Activated CD4-positive, alpha-beta T cell treated with anti-CD3 and anti-CD28 coated beads for 4 hours (primary cell): Measurements from ENCODE around the gene BAIAP2.
"Not testable (repeated sequence)": the region's sequence is repeated elsewhere in the genome, so short reads cannot be mapped to it uniquely, and the experiment has no call there.

Source experiments
- DNase-seq, 2 donors: peaks; one replicate each; pipeline ENCODE4 v3.0.0-alpha.2; 2020

The BAIAP2 gene

DNA sequence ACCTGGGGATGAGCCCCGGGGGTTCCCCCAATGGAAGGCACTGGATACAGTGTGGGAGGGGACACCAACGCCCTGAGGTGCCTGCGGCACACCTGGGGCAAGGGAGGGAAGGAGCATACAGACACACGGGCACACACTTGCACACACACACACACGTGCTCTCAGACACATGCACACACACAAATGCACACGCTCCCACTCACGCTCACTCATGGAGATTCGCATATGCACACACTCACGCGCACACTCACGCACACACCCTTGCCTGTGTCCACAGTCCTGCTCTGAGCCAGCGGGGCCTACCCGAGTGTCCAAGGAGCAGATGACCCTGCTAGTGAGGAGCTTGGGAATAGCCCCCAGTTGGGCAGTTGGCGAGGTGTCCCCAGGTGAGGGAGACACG, 113.6 kb downstream of the BAIAP2 start:
- no peak for DNase-seq

DNA sequence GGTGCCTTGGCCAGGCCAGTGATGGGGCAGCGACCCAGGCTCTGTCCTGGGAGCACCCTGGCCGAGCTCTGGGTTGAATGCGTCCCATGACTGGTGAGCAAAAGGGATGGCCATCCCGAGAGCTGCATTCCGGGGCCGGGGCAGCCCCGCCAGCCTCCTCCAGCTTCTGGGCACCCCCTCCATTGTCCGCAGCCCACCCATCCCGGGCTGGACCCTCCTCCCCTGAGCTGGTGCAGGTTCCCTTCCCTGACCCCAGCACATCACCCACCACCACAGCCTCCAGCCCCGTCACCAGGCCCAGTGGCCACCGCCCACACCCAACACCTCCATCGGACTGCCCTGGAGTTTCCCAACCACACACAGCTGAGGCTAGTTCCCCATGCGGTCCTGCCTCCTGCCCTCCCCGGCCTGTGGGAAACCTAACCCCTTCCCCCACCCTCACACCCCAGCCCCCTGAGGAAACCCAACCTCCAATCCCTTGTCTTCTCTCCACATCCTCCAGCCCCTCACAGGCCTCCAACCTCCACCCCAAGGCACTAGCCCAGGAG, 114.1 kb downstream of the BAIAP2 start:
- no peak for DNase-seq

DNA sequence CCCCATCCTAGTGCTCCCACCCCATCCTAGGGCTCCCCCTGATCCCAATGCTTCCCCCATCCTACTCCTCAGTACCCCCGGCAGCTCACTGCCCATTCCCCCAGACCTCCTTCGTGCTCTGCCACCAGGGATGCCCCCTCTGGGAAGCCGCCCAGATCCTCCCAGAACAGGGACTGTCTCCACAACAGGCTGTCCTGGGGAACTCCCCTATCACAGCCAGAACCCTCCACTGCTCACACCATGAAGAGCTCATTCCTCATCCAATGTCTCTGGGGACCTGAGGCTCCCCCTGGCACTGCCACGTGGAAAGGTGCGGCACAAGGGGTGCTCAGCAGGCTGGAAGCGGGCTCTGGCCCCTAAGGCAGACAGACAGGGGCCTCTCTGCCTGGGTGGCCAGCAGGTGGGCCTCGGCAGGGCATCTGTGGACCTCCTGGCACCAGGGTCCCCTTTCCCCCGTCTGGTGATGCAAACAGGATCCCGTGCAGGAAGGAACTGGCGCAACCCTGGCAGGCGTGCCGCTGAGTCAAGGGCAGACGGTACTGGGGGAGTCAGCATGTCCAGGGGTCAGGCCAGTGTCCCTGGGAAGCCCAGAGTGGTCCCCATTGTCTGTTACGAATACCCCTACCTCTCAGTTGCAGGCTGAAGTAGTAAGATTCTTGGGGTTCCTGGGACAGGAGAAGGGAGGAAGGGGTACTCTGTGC, 115.6 kb downstream of the BAIAP2 start:
- no peak for DNase-seq

DNA sequence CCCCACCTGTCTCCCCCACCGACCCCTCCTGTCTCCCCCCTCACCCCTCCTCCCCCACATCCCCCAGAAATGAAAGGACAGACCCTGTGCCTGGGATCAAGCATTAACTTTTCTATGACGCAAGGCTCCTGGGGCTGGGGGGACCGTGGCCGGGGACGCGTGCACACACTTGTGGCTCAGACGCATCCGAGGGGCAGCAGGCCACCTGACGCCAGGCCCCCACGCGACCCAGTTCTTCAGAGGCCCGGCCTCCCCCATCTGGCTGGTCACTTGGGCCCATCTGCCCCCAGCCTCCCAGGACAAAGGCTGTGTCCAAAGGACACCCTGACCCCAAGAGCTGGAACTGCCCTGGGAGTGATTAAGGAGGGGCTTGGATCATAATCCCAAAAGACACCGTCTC, 116.3 kb downstream of the BAIAP2 start:
- DNase-seq: no peak

DNA sequence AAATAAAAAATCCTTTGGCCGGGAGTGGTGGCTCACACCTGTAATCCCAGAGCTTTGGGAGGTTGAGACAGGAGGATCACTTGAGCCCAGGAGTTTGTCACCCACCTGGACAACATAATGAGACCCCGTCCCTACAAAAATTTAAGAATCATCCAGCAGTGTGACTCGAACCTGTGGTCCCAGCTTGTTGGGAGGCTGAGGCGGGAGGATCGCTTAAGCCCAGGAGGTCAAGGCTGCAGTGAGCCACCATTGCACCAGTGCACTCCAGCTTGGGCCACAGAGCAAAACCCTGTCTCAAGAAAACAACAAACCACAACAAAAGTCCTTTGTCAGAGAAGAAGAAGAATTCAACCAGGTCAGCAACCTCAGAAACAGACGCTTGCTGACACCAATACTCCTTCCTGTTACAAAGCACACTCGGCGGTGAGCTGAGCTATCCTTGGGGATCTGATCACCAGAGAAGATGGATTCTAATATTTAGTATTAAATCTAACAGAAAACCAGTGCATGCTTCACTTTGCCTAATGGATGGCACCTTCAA, 117.4 kb downstream of the BAIAP2 start:
- DNase-seq: no peak

DNA sequence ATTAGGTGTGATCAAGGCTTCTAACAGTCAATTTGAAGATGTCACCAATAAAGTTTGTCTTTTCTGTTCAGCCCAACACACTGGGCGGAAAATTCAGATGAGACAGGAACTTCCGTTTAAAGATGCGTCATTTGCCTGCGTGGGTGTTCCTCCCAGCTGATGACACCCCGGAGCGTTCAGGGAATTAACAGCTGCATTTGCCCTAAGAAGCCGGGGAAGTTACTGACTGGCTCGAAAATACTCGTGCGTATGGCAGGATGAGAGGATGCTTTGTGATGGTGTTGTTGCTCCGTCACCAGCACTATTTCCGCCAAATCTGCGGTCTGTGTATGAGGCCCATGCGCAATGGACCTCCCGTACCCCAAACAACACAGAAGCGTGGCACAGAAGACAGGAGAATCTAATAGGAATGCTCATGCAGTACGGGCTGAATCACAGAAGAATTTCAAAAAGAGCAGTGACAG, 118.4 kb downstream of the BAIAP2 start:
- peak; percentile 14 to 34 for DNase-seq

DNA sequence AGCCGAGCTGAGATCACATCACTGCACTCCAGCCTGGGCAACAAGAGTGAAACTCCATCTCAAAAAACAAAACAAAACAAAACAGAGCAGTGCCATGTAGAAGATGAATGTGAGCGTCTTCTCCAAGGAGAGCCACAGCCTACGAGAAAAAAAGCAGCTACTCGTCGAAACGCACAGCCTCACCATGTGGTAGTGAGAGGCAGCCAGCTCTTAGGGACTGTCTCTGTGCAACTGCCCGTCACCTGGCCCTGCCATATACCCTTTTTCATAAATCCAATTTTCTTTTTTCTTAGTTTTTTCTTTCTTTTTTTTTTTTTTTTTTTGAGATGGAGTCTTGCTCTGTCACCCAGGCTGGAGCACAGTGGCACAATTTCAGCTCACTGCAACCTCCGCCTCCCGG, 119.1 kb downstream of the BAIAP2 start:
- not testable (repeated sequence) for DNase-seq

DNA sequence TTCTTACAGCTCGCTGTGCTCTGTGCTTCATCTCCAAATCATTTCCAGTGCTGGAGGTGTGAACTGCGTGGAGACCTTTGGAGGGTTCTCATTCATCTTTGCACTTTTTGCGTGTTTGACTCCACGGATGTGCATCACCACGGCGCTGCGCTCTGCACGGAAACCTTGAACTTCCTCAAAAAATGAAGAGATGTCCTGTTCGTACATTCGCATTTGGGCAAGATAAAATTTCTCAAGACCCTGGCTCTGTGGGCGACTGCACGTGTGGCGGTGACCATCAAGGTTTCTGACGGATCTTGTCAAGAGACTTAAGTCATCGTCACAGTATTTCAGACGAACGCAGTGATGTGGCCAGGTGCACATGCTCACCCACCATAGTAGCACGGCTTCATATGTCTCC, 120.0 kb downstream of the BAIAP2 start:
- no peak for DNase-seq

DNA sequence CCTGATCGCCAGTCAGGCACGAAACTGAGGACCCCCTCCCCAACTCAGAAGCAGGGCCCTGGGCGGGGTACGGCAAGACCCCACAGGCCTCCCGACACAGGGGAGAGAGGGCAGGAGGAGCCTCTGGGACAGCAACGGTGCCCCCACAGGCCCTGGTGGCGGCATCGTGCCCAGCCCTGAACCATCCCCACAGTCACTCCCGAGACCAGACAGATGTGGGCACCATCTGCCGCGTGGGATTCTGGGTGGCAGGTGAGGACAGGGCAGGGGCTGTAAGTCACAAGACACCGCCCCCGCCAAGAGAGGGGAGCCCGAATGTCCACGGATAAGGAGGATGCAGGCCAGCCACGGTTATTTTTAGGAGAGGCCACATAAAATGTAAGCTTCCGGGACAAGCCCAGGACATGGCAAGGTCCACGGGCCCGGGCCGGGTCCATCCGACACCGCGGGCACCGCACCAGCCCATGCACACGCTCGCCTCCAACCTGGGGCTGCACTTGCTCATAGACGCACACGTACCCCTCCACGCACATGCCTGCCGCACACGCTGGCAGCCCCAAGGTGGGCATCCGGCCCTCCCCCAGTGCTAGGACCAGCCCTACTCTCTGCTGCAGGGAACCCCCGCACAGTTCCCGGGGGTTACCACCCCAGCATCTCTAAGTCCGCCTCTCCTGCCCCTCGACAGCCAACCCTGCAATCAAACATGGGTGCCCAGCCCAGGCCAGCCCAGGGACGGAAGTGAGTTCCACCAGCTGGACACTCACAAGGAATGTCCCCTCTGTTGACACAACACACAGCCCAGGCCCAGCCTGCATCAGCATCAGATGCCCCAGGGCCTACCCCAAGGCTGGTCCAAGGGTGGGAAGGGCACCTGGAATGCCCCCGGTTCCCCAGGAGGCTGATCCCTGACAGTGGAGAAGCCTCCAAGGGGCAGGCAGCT, 122.2 kb downstream of the BAIAP2 start:
- DNase-seq: no peak

DNA sequence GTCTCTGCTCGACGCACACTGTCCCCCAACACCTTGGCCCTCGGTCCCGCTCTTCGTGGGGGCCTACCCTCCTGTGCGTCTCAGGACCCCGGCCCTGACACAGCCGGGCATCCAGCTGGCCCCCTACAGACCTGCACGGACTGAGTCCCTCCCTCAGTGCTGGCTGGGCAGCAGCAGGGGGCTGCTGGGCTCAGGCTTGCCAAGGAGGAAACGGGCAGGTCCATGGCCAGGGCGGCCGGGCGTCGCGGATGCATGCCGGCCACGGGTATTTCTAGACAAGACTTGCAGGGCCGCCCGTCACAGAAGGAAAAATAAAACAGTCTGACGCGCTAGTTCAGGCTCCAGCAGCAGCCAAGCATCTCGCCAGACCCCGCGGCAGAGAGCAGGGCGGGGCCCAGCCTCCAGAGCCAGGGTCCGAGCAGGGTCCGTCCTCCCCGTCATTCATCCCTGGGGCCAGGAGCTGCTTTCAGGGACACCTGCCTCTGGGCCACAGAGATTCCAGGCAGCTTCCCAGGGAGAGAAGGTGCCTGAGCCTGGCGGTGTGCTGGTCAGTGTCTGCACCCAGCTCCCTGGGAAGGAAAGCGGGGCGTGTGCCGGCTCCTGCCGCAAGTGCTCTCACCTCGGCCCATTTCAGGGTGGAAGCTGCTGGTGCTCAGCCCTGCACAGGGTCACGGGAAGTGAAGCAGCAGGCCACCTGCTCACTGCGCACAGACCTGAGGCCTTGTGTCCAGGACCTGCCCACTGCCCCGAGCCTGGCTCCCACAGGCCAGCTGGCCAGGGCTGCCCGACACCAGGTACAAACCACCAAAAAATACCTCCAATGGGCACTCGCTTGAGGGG, 123.1 kb downstream of the BAIAP2 start:
- no peak for DNase-seq

DNA sequence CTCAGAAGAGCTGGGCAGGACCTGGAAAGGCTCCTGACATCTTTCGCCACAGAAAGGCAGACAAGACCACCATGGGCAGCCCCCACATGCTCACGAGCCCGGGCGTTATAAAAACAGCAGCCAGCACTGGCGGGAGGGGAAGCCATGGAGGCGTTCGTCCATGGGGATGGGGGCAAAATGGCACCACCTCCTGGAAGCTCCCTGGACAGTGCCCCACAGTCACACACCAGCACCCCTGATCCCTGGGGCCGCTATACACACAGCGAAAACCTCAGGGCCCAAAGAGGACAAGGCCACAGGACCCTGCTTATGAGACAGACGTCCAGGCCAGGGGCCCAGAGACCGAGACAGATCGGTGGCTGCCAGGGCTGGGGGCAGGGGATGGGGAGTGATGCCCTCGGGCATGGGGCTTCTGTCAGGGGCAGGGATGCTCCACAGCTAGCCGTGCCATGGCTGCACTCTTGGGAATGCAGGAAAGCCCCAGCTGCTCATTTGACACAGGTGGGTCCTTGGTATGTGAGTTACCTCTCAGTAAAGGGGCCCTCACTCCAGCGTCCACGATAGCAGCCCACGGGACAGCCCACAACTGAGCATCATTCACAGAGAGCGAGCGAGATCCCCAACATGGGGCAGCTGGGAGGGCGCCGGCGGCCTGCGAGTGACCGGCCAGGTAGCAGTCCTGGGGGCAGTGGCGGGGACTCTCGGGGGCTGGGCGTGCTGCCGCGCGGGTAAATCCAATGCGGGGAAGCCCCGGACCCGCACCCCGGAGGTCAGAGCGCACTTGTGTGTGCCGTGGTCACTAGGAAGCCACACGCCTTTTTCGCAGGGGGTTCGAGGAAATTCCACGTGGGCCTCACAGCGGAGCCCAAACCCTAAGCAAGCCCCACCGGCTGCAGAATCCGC, 124.0 kb downstream of the BAIAP2 start:
- DNase-seq: no peak

DNA sequence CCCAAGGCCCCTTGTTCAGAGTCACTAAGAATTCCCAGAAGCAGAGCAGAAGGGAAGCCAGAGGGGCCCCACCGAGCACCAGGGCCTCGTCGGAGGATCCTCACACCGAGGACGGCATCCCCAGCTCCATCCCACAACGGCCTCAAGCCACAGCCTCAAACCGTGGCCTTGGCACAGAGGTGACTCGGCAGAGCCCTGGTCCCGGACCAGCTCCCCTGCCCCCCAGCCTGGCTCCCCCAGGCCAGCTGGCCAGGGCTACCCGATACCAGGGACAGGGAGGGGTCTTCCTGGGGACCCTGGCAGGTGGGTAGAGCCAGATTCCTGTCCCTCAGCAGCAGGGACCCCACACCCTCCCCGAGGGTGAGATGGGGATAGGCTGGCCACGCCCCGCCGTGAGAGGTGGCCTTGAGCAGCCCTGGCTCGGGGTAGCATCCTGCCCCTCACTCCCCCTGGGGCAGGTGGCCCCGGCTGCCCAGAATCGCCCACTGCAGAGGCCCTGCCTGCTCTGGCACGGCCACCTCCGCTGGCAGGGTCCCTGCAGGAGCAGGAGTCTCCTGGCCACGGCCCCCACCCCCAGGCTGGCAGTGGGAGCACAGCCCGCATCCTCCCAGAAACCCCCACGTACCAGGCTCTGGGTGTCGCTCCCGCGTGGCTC, 124.8 kb downstream of the BAIAP2 start:
- no peak for DNase-seq

DNA sequence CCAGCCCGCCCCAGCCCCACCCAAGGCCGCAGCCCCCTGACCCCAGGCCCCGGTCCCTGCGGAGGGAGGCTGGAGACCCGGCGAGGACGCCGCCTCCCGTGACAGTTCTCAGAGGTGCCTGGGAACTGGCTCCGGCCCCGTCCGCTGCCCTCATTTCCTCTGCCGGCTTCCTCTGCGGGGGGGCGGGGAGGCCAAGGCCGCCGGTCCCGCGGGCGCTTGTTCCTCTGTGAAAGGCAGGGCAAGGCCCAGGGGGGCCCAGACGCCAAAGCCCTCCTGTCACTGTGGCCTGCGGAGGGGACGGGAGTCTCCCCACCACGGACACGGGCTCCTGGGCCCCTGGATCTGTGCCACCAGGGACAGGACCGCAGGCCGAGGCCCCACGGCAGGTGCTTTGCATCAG, 125.4 kb downstream of the BAIAP2 start:
- DNase-seq: no peak

DNA sequence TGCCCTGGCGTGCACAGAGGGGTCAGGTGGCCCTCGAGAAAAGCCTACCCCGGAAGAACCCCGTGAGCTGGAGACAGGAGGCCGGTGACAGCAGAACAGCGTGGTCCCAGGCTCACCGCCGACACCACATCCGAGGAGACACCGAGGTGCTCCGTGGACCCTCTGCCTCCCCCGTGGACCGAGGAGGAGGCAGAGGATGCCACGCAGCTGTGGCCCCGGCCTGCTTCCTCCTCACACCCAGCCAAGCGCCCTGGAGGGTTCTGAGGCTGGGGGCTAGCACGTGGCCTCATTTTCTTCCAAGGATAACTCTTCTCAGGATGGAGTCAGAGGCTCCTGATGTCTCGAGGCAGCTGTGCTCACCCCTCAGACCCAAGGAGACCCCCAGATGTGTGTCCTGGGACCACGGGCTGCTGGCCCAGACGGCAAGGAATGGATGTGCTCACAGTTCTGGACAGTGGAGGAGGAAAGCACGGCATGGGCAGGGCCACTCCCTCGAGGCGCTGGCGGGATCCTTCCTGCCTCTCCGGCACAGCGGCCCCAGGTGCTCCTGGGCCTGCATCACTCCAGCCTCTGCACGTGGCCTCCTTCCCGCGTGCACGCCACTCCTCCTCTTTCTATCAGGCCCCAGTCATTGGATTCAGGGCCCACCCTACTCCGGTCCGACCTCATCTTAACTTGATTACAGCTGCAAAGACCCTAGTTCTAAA, 125.9 kb downstream of the BAIAP2 start:
- no peak for DNase-seq

DNA sequence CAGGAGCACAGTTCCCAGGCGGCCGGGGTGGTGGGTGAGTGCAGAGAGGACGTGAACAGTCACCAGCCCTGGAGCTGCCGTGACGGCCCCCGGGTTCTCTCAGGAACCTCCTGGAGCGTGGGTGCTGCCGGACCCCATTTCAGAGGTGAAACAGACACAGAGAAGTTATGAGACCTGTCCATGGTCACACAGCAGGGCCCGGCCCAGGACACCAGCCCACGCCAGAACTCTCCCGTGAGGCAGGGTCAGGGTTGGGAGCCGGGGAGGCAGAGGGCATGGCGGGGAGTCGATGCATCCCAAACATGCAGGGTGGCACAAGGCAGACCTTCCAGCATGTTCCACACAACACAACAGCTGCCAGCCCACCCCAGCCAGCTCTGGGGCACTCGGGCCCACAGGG, 126.6 kb downstream of the BAIAP2 start:
- no peak for DNase-seq

DNA sequence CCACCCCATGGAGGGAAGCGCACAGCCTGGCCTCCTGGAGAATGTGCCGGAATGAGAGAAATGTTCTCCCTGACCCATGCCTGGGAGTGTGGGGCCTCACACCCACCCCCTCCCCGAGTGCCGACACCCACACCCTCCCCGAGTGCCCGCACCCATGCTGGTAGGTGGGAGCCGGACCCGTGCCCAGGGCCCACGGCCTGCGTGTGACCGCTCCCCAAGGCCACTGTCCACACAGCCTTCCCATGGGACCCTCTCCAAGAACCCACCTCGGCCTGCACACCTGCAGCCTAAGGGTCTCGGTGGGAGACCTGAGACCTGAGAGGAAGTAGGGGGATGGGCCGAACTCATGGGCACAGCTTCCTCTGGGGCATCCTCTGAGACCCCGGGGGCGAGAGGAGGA, 127.0 kb downstream of the BAIAP2 start:
- DNase-seq: no peak

DNA sequence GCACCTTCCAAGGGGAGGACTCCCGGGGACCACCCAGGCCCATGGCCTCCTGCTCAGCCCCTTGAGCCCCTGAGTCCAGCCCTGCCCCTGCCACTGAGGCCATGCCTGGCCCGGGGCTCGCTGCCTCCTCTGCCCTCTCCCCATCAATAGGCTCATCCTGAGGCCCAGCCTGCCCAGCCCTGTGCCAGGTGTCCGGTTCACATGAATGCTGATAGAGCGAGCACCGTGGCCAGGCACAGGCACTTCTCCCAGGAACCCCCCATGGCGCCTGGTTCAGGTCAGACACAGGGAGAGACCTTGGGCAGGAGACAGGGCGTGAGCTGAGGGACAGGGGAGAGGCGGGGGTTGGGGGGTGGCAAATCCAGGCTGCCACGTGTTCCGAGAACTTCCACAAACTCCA, 127.5 kb downstream of the BAIAP2 start:
- DNase-seq: no peak

DNA sequence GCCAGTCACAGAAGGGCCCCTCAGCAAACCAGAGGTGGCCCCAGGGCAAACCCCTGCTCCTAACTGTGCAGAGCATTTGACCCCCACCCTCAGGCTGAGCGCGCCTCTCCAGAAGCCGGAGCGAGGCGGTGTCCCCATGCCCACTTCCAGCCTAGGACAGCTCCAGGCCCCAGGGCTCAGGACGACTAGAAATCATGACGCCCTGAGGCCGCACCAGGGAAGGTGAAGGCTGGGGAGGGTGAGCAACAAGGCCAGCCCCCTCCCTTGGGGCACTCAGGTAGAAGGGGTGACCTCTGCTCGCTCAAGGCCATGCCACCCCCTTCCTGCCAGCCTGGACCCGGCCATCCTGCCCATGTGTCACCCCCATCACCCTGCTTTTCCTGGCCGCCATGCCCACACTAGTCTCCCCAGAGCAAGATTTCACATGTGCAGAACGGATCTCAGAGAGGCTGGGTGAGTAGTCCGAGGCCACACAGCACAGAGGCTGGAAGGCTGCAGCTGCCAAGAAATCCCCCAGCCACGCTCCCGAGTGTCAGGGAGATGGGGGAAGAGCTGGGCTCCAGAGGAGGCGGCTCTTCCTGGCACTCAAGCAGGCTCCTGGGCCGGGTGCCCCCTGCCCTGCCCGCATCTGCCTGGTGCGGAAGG, 128.2 kb downstream of the BAIAP2 start:
- no peak for DNase-seq

DNA sequence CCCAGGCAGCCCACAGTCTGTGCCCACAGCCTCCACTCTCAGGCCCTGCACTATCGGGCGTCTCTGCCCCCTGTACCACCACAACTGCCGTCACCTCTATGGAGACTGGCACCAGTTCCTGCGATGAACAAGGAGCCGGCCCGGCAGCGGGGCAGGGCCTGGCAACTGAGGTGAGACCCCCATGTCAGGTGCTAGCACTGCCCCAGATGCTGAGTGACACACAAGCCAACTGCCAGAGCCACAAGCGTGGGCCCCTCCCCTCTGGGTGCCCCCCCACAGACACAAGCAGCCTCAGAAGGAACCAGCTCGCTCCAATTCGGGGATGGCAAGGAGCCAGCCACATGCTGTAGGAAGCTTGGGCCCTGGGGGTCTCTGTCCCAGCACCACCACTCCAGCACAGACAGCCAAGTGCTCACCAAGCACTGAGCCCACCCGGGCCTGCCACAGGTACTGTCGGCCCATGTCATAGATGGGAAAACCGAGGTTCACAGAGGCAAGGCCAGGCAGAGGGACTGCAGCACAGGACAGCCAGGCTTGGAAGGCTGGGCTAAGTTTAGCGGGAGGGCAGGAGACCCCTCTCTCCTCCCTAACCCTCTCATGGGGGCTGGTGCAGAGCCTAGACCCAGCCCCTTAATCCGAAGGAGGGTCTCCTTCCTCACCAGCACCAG, 128.9 kb downstream of the BAIAP2 start:
- no peak for DNase-seq
